BJ (cell line): Measurements from ENCODE around the gene ANXA6. TPM values are rescaled to one million over a fixed set of nuclear protein-coding genes. Genes with fewer than 3 reads are reported as not detected.

Experiments used
- CTCF ChIA-PET: fragments of 350-600 bp; formaldehyde crosslinking; extraction: SDS; loops from one replicate; lab custom pipeline; 2021; ENCODE audit warnings: antibody characterized with exemption, inconsistent platforms; lab: Yijun Ruan, JAX
- POLR2A ChIA-PET: fragments of 300-600 bp; sonication (Branson Sonifier 250); formaldehyde crosslinking; extraction: SDS; loops from one replicate; lab custom pipeline; 2021; ENCODE audit warnings: antibody characterized with exemption; lab: Charles Lee
- DNase-seq: peaks from one replicate; pipeline ENCODE4 v3.0.0-alpha.2; 2011; ENCODE audit warnings: low read depth
- H3K27me3 ChIP-seq: 2 replicates; pipeline ENCODE4 v1.6.0; 2011; ENCODE audit warnings: low read length; ENCODE audit not compliant: control insufficient read depth, insufficient read depth
- H3K36me3 ChIP-seq: 2 replicates; pipeline ENCODE4 v1.5.1; 2011; ENCODE audit warnings: low read length; ENCODE audit not compliant: control insufficient read depth, insufficient read depth
- H3K4me3 ChIP-seq: 2 replicates; pipeline ENCODE4 v1.5.1; 2011; ENCODE audit warnings: low read depth, mild to moderate bottlenecking, control low read depth, low read length
- polyA plus RNA-seq: library from polyadenylated mRNA; depleted of rRNA; stranded (reverse); fragments of >200 nt; gene quantifications from 2 replicates; pipeline ENCODE4 v1.2.3, GENCODE V29; 2011
- TF ChIP-seq, protein P1 (sequence below): IDR thresholded peaks from 2 replicates; pipeline ENCODE4 v1.5.1; 2011; ENCODE audit warnings: low read depth, mild to moderate bottlenecking, control low read depth, inconsistent platforms, low read length, moderate library complexity; ENCODE audit not compliant: insufficient read depth

The ANXA6 gene
- polyA plus RNA-seq, 1 experiment, result 528 TPM

GRCh38 chr5:151113651-151114050 lies 43.9 kb downstream of the ANXA6 start:
- Histone ChIP-seq H3K4me3 (no peak overlapping the region), H3K27me3 (no peaks in the 10 kb centered on the region), H3K36me3 (peaks cover 30% of the 10 kb centered on the region)
- DNase-seq, result no peak
- TF ChIP-seq, protein P1, sequence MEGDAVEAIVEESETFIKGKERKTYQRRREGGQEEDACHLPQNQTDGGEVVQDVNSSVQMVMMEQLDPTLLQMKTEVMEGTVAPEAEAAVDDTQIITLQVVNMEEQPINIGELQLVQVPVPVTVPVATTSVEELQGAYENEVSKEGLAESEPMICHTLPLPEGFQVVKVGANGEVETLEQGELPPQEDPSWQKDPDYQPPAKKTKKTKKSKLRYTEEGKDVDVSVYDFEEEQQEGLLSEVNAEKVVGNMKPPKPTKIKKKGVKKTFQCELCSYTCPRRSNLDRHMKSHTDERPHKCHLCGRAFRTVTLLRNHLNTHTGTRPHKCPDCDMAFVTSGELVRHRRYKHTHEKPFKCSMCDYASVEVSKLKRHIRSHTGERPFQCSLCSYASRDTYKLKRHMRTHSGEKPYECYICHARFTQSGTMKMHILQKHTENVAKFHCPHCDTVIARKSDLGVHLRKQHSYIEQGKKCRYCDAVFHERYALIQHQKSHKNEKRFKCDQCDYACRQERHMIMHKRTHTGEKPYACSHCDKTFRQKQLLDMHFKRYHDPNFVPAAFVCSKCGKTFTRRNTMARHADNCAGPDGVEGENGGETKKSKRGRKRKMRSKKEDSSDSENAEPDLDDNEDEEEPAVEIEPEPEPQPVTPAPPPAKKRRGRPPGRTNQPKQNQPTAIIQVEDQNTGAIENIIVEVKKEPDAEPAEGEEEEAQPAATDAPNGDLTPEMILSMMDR, result no peak
- ChIA-PET POLR2A (no interaction called here), CTCF (interaction anchor here (0.6 to 24.0 kb wide), 10 partner anchors 13 to 668 kb away, joined by 3 to 519 read pairs (median 32); no protein-coding TSS in a partner anchor)

- POLR2A ChIA-PET, result no interaction called here
- Histone ChIP-seq H3K36me3 (peaks cover 33% of the 10 kb centered on the region), H3K4me3 (no peak overlapping the region), H3K27me3 (no peaks in the 10 kb centered on the region)
- TF ChIP-seq, protein P1, result no peak
- DNase-seq, result no peak
- CTCF ChIA-PET, result interaction anchor here (1.1 to 24.0 kb wide), 3 partner anchors 40 to 59 kb away, joined by 3 to 519 read pairs (median 89); no protein-coding TSS in a partner anchor
These were observed 46.6 kb downstream of the ANXA6 start for GRCh38 chr5:151110992-151111391.

DNA sequence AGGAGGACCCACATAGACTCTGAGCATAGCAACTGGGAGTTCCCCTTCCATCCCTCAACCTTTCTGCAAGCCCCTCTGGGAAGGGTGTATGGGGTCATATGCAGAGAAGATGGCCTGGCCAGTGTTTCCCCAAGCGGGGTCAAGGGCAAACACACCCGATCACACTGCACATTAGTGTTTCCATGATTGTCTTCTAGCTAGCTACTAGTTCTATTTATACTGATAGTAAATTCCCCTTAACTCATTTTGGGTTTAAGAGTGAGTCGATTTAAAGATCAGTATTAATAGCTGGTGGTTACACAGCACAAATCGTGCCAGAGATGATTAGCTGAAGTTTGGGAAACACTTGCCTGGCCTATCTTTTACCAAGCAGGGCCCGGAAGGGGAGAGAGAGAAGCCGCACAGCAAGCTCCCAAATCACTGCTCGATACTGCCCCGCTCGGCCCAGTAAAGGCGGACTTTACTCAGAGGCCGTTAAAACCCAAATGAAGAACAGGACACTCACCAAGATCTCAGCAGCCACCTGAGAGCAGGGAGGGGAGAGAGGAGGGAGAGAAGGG lies 47.4 kb downstream of the ANXA6 start:
- no peaks in the 10 kb centered on the region for H3K27me3 ChIP-seq

GRCh38 chr5:151108566-151108965 lies 49.0 kb downstream of the ANXA6 start:
- CTCF ChIA-PET, result interaction anchor here (1.3 to 24.0 kb wide), 3 partner anchors 17 to 107 kb away, joined by 5 to 519 read pairs (median 5); no protein-coding TSS in a partner anchor
- TF ChIP-seq, protein P1, result no peak
- DNase-seq, result no peak
- no peak overlapping the region for H3K4me3 ChIP-seq
- POLR2A ChIA-PET, result no interaction called here
- H3K27me3 ChIP-seq, result no peaks in the 10 kb centered on the region
- H3K36me3 ChIP-seq, result peaks cover 33% of the 10 kb centered on the region

More for the DNA sequence above, 47.4 kb downstream of the ANXA6 start:
- POLR2A ChIA-PET, result no interaction called here
- CTCF ChIA-PET, result interaction anchor here (1.1 to 24.0 kb wide), 2 partner anchors 41 to 59 kb away, joined by 3 to 519 read pairs; no protein-coding TSS in a partner anchor
- Histone ChIP-seq H3K36me3 (peaks cover 33% of the 10 kb centered on the region), H3K4me3 (no peak overlapping the region)
- DNase-seq, result no peak
- TF ChIP-seq, protein P1, result no peak

DNA sequence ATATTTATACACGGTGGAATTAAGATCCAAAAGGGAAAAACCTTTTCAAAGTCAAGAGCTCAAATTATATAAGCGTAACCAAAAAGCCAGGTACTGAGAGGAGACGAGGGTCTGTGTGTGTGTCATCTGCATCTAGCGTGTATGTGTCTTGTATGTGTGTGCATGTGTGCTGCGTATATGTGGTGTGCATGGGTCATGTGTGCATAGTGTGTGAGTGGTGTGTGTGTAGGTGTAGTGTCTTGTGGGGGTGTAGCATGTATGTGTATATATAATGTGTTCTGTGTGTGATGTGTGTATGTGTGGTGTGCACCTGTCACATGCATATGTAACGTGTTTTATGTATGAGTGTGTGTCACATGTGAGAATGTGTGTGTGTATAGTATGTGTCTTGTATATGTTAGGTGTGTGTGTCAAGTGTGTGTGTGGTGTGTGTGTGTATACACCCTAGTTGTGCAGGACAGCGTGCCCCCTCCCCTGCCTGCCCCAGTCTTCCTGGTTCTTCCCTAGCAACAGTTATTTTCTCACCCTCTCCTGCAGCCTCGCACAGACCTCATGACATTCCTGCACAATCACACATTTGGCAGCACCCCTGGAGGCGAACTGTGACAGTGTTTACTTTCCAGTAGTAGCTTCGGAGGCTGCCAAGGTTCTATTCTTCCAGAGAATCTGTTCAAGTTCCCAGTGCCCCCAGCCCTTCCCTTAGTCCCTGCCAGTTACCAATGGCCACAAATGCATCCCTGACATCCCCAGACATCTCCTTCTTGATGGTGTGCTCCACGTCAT lies 49.6 kb downstream of the ANXA6 start:
- TF ChIP-seq, protein P1, result no peak

More for the DNA sequence above, 49.6 kb downstream of the ANXA6 start:
- Histone ChIP-seq H3K27me3 (no peaks in the 10 kb centered on the region), H3K36me3 (peaks cover 36% of the 10 kb centered on the region), H3K4me3 (no peak overlapping the region)
- DNase-seq, result no peak
- ChIA-PET CTCF (interaction anchor here (1.3 to 24.0 kb wide), 3 partner anchors 17 to 106 kb away, joined by 5 to 519 read pairs (median 5); no protein-coding TSS in a partner anchor), POLR2A (no interaction called here)
